ENCODE measurements around the gene DHX38.

GRCh38 chr16:72091217-72091616, 2.4 kb upstream of the DHX38 start:
- TF ChIP-seq CTCF (IDR thresholded peaks at IDR 0.05) (no peak), POLR2A (IDR thresholded peaks at IDR 0.05) (no peak)
